SU-DHL-6 (cell line): ENCODE data around the gene DCUN1D5.

Source experiments
- H2AFZ ChIP-seq: fragments of 200-600 bp; sonication (generic); 2 replicates; pipeline ENCODE4 v1.6.1; 2014; ENCODE audit warnings: low read depth, mild to moderate bottlenecking, moderate library complexity, mixed read lengths, antibody characterized with exemption, low read length; ENCODE audit not compliant: severe bottlenecking
- H3F3A ChIP-seq: fragments of 200-600 bp; shearing (Covaris generic); 2 replicates; pipeline ENCODE4 v1.6.0; 2016; ENCODE audit warnings: antibody characterized with exemption, mild to moderate bottlenecking; ENCODE audit not compliant: insufficient read depth
- H3K27ac ChIP-seq: fragments of 200-600 bp; sonication (generic); 2 replicates; pipeline ENCODE4 v1.5.1; 2016; ENCODE audit warnings: low read depth, mild to moderate bottlenecking, low read length, moderate library complexity, mixed read lengths
- H3K27me3 ChIP-seq: fragments of 200-600 bp; sonication (generic), shearing (Covaris generic); 2 replicates; pipeline ENCODE4 v1.6.0; 2014; ENCODE audit warnings: mild to moderate bottlenecking, low read length
- H3K36me3 ChIP-seq: fragments of 200-600 bp; sonication (generic); 2 replicates; pipeline ENCODE4 v1.6.1; 2014; ENCODE audit warnings: mild to moderate bottlenecking, low read length, mixed read lengths
- H3K4me2 ChIP-seq: fragments of 300-600, 200-600 bp; shearing (Covaris generic), sonication (generic); 2 replicates; pipeline ENCODE4 v1.6.0; 2014; ENCODE audit warnings: low read length, low read depth, mild to moderate bottlenecking; ENCODE audit not compliant: poor library complexity, severe bottlenecking
- H3K4me3 ChIP-seq: fragments of 200-600 bp; sonication (generic); 2 replicates; pipeline ENCODE4 v1.5.1; 2014; ENCODE audit warnings: antibody characterized with exemption, low read length, mild to moderate bottlenecking, mixed read lengths; ENCODE audit not compliant: insufficient read depth, poor library complexity, severe bottlenecking
- H3K79me2 ChIP-seq: fragments of 200-600 bp; sonication (generic); 2 replicates; pipeline ENCODE4 v1.6.1; 2014; ENCODE audit warnings: mild to moderate bottlenecking, low read length, moderate library complexity; ENCODE audit not compliant: insufficient read depth
- H3K9ac ChIP-seq: fragments of 200-600 bp; sonication (generic); 2 replicates; pipeline ENCODE4 v1.7.0; 2014; ENCODE audit warnings: mild to moderate bottlenecking, low read length
- H3K9me2 ChIP-seq: fragments of 200-600 bp; sonication (generic); replicated peaks from 2 replicates; pipeline ENCODE4 v1.6.1; 2014; ENCODE audit warnings: low read length; ENCODE audit not compliant: insufficient read depth
- H3K9me3 ChIP-seq: fragments of 200-600 bp; sonication (generic); 2 replicates; pipeline ENCODE4 v1.6.1; 2014; ENCODE audit warnings: low read length, mixed read lengths; ENCODE audit not compliant: insufficient read depth
- H4K20me1 ChIP-seq: fragments of 200-600 bp; sonication (generic); 2 replicates; pipeline ENCODE4 v1.6.1; 2014; ENCODE audit warnings: low read depth, mild to moderate bottlenecking, antibody characterized with exemption, low read length, moderate library complexity, mixed read lengths
- CTCF ChIP-seq: fragments of 200-600 bp; sonication (generic); IDR thresholded peaks from one replicate; pipeline ENCODE4 v1.5.1; 2017; ENCODE audit warnings: antibody characterized with exemption, mild to moderate bottlenecking, low read length, moderate library complexity; ENCODE audit not compliant: insufficient read depth, poor library complexity, severe bottlenecking
- EZH2phosphoT487 ChIP-seq: fragments of 200-600 bp; sonication (generic), shearing (Covaris generic); conservative IDR thresholded peaks from 2 replicates; pipeline ENCODE4 v1.6.1; 2018; ENCODE audit warnings: mild to moderate bottlenecking, antibody characterized with exemption, low read length, moderate library complexity, mixed read lengths

The DCUN1D5 gene

GRCh38 chr11:103112364-103112763 lies 20.4 kb upstream of the DCUN1D5 start:
- Histone ChIP-seq H3K27me3 (no peaks in the 10 kb centered on the region), H3K4me2 (no peak overlapping the region), H3K79me2 (no peaks in the 10 kb centered on the region), H4K20me1 (no peaks in the 10 kb centered on the region), H3F3A (no peaks in the 10 kb centered on the region), H3K27ac (no peak overlapping the region), H3K36me3 (no peaks in the 10 kb centered on the region), H3K4me3 (no peak overlapping the region), H3K9me3 (no peaks in the 10 kb centered on the region), H2AFZ (no peak overlapping the region), H3K9ac (no peak overlapping the region), H3K9me2 (no peaks in the 10 kb centered on the region)
- TF ChIP-seq EZH2phosphoT487 (no peak), CTCF (no peak)

GRCh38 chr11:103111400-103111799 lies 19.4 kb upstream of the DCUN1D5 start:
- H3K27me3 ChIP-seq: no peaks in the 10 kb centered on the region
- H3K4me2 ChIP-seq: no peak overlapping the region

GRCh38 chr11:103110391-103110790 lies 18.4 kb upstream of the DCUN1D5 start:
- no peaks in the 10 kb centered on the region for H3K27me3 ChIP-seq
- H4K20me1 ChIP-seq: no peaks in the 10 kb centered on the region
- H2AFZ ChIP-seq: no peak overlapping the region
- no peaks in the 10 kb centered on the region for H3K9me2 ChIP-seq
- H3K27ac ChIP-seq: no peak overlapping the region
- no peaks in the 10 kb centered on the region for H3K36me3 ChIP-seq
- no peak overlapping the region for H3K4me3 ChIP-seq
- no peak overlapping the region for H3K4me2 ChIP-seq
- no peak overlapping the region for H3K9ac ChIP-seq
- TF ChIP-seq CTCF (no peak), EZH2phosphoT487 (no peak)
- no peaks in the 10 kb centered on the region for H3F3A ChIP-seq
- H3K79me2 ChIP-seq: no peaks in the 10 kb centered on the region
- H3K9me3 ChIP-seq: no peaks in the 10 kb centered on the region

More at GRCh38 chr11:103111400-103111799, 19.4 kb upstream of the DCUN1D5 start:
- no peak overlapping the region for H3K9ac ChIP-seq
- no peaks in the 10 kb centered on the region for H3F3A ChIP-seq
- H3K36me3 ChIP-seq: no peaks in the 10 kb centered on the region
- no peaks in the 10 kb centered on the region for H3K79me2 ChIP-seq
- H2AFZ ChIP-seq: no peak overlapping the region
- no peak overlapping the region for H3K27ac ChIP-seq
- H3K9me2 ChIP-seq: no peaks in the 10 kb centered on the region
- H4K20me1 ChIP-seq: no peaks in the 10 kb centered on the region
- no peak for TF ChIP-seq CTCF
- no peak for TF ChIP-seq EZH2phosphoT487
- no peak overlapping the region for H3K4me3 ChIP-seq
- H3K9me3 ChIP-seq: no peaks in the 10 kb centered on the region
